K562 (cell line): Measurements from ENCODE around the gene PDZK1IP1. TPM values are rescaled to one million over a fixed set of nuclear protein-coding genes. Genes with fewer than 3 reads are reported as not detected.

Experiments used
- EHMT2 ChIP-seq: fragments of 450-650 bp; IDR thresholded peaks from 2 replicates; pipeline ENCODE4 v1.6.1; 2018; ENCODE audit warnings: antibody characterized with exemption
- GTF2B ChIP-seq: IDR thresholded peaks from 2 replicates; pipeline ENCODE4 v1.6.1; 2011; ENCODE audit not compliant: insufficient read length; ENCODE audit errors: extremely low read depth
- HNRNPLL ChIP-seq: fragments of 200-400 bp; formaldehyde crosslinking; IDR thresholded peaks from 2 replicates; pipeline ENCODE4 v1.6.1; 2017; ENCODE audit warnings: low read length, low read depth, mild to moderate bottlenecking; ENCODE audit not compliant: poor library complexity, severe bottlenecking
- ILK ChIP-seq: fragments of 450-650 bp; IDR thresholded peaks from 2 replicates; pipeline ENCODE4 v1.6.1; 2016; ENCODE audit warnings: missing genetic modification characterization, low read depth, mild to moderate bottlenecking, missing compliant biosample characterization, moderate library complexity, borderline replicate concordance
- JUN ChIP-seq, 2 experiments: sonication (generic) in 1 of 2; formaldehyde crosslinking in 1 of 2; IDR thresholded peaks; 2 replicates each; pipeline versions ENCODE4 v1.6.1 to v1.8.0; 2012 to 2022; ENCODE audit warnings: borderline replicate concordance in 2 of 2, mild to moderate bottlenecking in 2 of 2, improper control_type of control experiment in 1 of 2, low read depth in 1 of 2, low read length in 1 of 2, missing genetic modification reagents in 1 of 2
- MECOM ChIP-seq: fragments of 250-450 bp; sonication (Bioruptor Pico); IDR thresholded peaks from 2 replicates; pipeline ENCODE4 v1.8.0; 2022; ENCODE audit warnings: inconsistent platforms
- MIER1 ChIP-seq: fragments of 450-650 bp; IDR thresholded peaks from 2 replicates; pipeline ENCODE4 v1.6.1; 2016; ENCODE audit warnings: antibody characterized with exemption, mild to moderate bottlenecking, low read depth
- MTA3 ChIP-seq: fragments of 450-650 bp; formaldehyde crosslinking; IDR thresholded peaks from 2 replicates; pipeline ENCODE4 v1.6.1; 2017; ENCODE audit warnings: mild to moderate bottlenecking, borderline replicate concordance
- PPARD ChIP-seq: fragments of 250-450 bp; sonication (Bioruptor Pico); IDR thresholded peaks from 2 replicates; pipeline ENCODE4 v1.8.0; 2022; ENCODE audit warnings: inconsistent platforms, mild to moderate bottlenecking, moderate library complexity
- RAD51 ChIP-seq: fragments of 450-650 bp; IDR thresholded peaks from 2 replicates; pipeline ENCODE4 v1.7.1; 2016; ENCODE audit warnings: low read depth, mild to moderate bottlenecking, borderline replicate concordance
- SIN3B ChIP-seq: fragments of 450-650 bp; IDR thresholded peaks from 2 replicates; pipeline ENCODE4 v1.6.1; 2017; ENCODE audit warnings: low read depth, mild to moderate bottlenecking, moderate library complexity
- UBTF ChIP-seq, 2 experiments: IDR thresholded peaks; 2 replicates each; pipeline ENCODE4 v1.6.1; 2012; ENCODE audit warnings: improper control_type of control experiment in 2 of 2, low read depth in 2 of 2, low read length in 2 of 2, borderline replicate concordance in 1 of 2
- ZBTB12 ChIP-seq: fragments of 250-450 bp; sonication (Bioruptor Pico); IDR thresholded peaks from 2 replicates; pipeline ENCODE4 v1.4.0; 2020
- ZNF263 ChIP-seq: sonication (generic); formaldehyde crosslinking; IDR thresholded peaks from 2 replicates; pipeline ENCODE4 v1.8.0; 2022; ENCODE audit warnings: mild to moderate bottlenecking, missing genetic modification reagents, borderline replicate concordance
- ZNF561 ChIP-seq: fragments of 450-650 bp; formaldehyde crosslinking; conservative IDR thresholded peaks from 2 replicates; pipeline ENCODE4 v1.4.0; 2020; ENCODE audit warnings: mild to moderate bottlenecking, moderate library complexity
- polyA plus RNA-seq, 8 experiments: library from polyadenylated mRNA; depleted of rRNA in 4 of 8; stranded (reverse) in 5 of 8; unstranded in 3 of 8; fragments of >200 nt; fragmentation: Nextera tagmentation in 2 of 8; fragmentation: Illumina TruSeq in 1 of 8; extraction: Ambion mirVana in 2 of 8; extraction: Trizol in 1 of 8; gene quantifications; 2 replicates each; pipeline versions ENCODE4 v1.2.1 to v1.2.3, GENCODE V29; 2011 to 2014; ENCODE audit warnings: inconsistent platforms in 1 of 8, missing spikeins in 1 of 8
- total RNA-seq, 7 experiments: library from RNA; depleted of rRNA in 6 of 7; stranded (reverse); fragments of >200 nt in 6 of 7; fragmentation: Illumina TruSeq in 2 of 7; extraction: Trizol in 2 of 7; gene quantifications; 2 replicates each; pipeline versions ENCODE4 v1.2.1 to v1.2.3, GENCODE V29; 2011 to 2021; ENCODE audit warnings: low replicate concordance in 1 of 7
- TF ChIP-seq, protein P1 (sequence below): fragments of 450-650 bp; formaldehyde crosslinking; IDR thresholded peaks from 2 replicates; pipeline ENCODE4 v1.4.0; 2020; ENCODE audit warnings: mild to moderate bottlenecking, mixed read lengths
- TF ChIP-seq, protein P2 (sequence below): fragments of 450-650 bp; IDR thresholded peaks from 2 replicates; pipeline ENCODE4 v1.7.1; 2018; ENCODE audit warnings: mild to moderate bottlenecking, low read depth; ENCODE audit not compliant: partially characterized antibody

The PDZK1IP1 gene
- total and polyA plus RNA-seq, 9 of the 15 experiments (the other 6 are each of a cell fraction or from before 2014, with no cell fraction given) = 0.17 to 0.68 (median 0.53) TPM; not detected in 2

GRCh38 chr1:47181955-47182675 lies 7.7 kb downstream of the PDZK1IP1 start (continued):
- TF ChIP-seq, protein P1, sequence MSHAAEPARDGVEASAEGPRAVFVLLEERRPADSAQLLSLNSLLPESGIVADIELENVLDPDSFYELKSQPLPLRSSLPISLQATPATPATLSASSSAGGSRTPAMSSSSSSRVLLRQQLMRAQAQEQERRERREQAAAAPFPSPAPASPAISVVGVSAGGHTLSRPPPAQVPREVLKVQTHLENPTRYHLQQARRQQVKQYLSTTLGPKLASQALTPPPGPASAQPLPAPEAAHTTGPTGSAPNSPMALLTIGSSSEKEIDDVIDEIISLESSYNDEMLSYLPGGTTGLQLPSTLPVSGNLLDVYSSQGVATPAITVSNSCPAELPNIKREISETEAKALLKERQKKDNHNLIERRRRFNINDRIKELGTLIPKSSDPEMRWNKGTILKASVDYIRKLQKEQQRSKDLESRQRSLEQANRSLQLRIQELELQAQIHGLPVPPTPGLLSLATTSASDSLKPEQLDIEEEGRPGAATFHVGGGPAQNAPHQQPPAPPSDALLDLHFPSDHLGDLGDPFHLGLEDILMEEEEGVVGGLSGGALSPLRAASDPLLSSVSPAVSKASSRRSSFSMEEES = no peak
- TF ChIP-seq ILK (no peak), ZBTB12 (CRISPR knock-in tag) (no peak), MTA3 (0 out of 2 replicates have a peak, but pooled peaks have one; percentile 15), RAD51 (no peak), HNRNPLL (no peak), JUN (IDR thresholded peaks at IDR 0.05; ENCODE audit: borderline replicate concordance, low read depth, low read length) (peak; percentile 90), JUN (CRISPR knock-in tag; IDR thresholded peaks at IDR 0.05; ENCODE audit: borderline replicate concordance) (no peak; the same call in 1 of the 2 replicates), MECOM (no peak), ZNF263 (no peak), GTF2B (no peak), MIER1 (no peak), UBTF (IDR thresholded peaks at IDR 0.05; ENCODE audit: borderline replicate concordance in 1 of 2, low read depth in 2 of 2, low read length in 2 of 2) (no peak), EHMT2 (no peak; the same call in 1 of the 2 replicates), PPARD (CRISPR knock-in tag) (no peak), ZNF561 (no peak), SIN3B (no peak)
- TF ChIP-seq, protein P2, sequence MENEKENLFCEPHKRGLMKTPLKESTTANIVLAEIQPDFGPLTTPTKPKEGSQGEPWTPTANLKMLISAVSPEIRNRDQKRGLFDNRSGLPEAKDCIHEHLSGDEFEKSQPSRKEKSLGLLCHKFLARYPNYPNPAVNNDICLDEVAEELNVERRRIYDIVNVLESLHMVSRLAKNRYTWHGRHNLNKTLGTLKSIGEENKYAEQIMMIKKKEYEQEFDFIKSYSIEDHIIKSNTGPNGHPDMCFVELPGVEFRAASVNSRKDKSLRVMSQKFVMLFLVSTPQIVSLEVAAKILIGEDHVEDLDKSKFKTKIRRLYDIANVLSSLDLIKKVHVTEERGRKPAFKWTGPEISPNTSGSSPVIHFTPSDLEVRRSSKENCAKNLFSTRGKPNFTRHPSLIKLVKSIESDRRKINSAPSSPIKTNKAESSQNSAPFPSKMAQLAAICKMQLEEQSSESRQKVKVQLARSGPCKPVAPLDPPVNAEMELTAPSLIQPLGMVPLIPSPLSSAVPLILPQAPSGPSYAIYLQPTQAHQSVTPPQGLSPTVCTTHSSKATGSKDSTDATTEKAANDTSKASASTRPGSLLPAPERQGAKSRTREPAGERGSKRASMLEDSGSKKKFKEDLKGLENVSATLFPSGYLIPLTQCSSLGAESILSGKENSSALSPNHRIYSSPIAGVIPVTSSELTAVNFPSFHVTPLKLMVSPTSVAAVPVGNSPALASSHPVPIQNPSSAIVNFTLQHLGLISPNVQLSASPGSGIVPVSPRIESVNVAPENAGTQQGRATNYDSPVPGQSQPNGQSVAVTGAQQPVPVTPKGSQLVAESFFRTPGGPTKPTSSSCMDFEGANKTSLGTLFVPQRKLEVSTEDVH = no peak
